GM19193 (cell line): ENCODE measurements around the gene AHRR.

Experiments
- POLR2A ChIP-seq: IDR thresholded peaks from 4 replicates; pipeline ENCODE4 v1.6.1; 2011; ENCODE audit not compliant: insufficient read depth, insufficient read length; ENCODE audit errors: extremely low read depth

The AHRR gene

GRCh38 chr5:421287-421880 lies 99.9 kb downstream of the AHRR start:
- no peak for TF ChIP-seq POLR2A

- TF ChIP-seq POLR2A = no peak
These were observed 100.4 kb downstream of the AHRR start for GRCh38 chr5:421901-422300.

- no peak for TF ChIP-seq POLR2A
These were observed 101.1 kb downstream of the AHRR start for GRCh38 chr5:422323-423232.

- no peak for TF ChIP-seq POLR2A
These were observed 101.7 kb downstream of the AHRR start for GRCh38 chr5:423233-423565.

GRCh38 chr5:423626-424261 lies 102.2 kb downstream of the AHRR start:
- no peak for TF ChIP-seq POLR2A

GRCh38 chr5:424301-425110 lies 103.0 kb downstream of the AHRR start:
- TF ChIP-seq POLR2A = peak; percentile 50

- TF ChIP-seq POLR2A = no peak
These were observed 104.2 kb downstream of the AHRR start for GRCh38 chr5:425714-426113.

- TF ChIP-seq POLR2A = no peak
These were observed 105.0 kb downstream of the AHRR start for GRCh38 chr5:426392-426976.

GRCh38 chr5:427415-428087 lies 106.0 kb downstream of the AHRR start:
- no peak for TF ChIP-seq POLR2A

- no peak for TF ChIP-seq POLR2A
These were observed 106.7 kb downstream of the AHRR start for GRCh38 chr5:428219-428618.

- no peak for TF ChIP-seq POLR2A
These were observed 107.4 kb downstream of the AHRR start for GRCh38 chr5:428754-429452.

GRCh38 chr5:429453-430188 lies 108.1 kb downstream of the AHRR start:
- no peak for TF ChIP-seq POLR2A

- TF ChIP-seq POLR2A = no peak
These were observed 108.9 kb downstream of the AHRR start for GRCh38 chr5:430214-430925.
